BJ (cell line): ENCODE results near the gene DAB1. TPM values are rescaled to one million over a fixed set of nuclear protein-coding genes. Genes with fewer than 3 reads are reported as not detected.

Experiments
- CTCF ChIA-PET: fragments of 350-600 bp; formaldehyde crosslinking; extraction: SDS; loops from one replicate; lab custom pipeline; 2021; ENCODE audit warnings: antibody characterized with exemption, inconsistent platforms; lab: Yijun Ruan, JAX
- POLR2A ChIA-PET: fragments of 300-600 bp; sonication (Branson Sonifier 250); formaldehyde crosslinking; extraction: SDS; loops from one replicate; lab custom pipeline; 2021; ENCODE audit warnings: antibody characterized with exemption; lab: Charles Lee
- DNase-seq: peaks from one replicate; pipeline ENCODE4 v3.0.0-alpha.2; 2011; ENCODE audit warnings: low read depth
- H3K27me3 ChIP-seq: 2 replicates; pipeline ENCODE4 v1.6.0; 2011; ENCODE audit warnings: low read length; ENCODE audit not compliant: control insufficient read depth, insufficient read depth
- H3K36me3 ChIP-seq: 2 replicates; pipeline ENCODE4 v1.5.1; 2011; ENCODE audit warnings: low read length; ENCODE audit not compliant: control insufficient read depth, insufficient read depth
- H3K4me3 ChIP-seq: 2 replicates; pipeline ENCODE4 v1.5.1; 2011; ENCODE audit warnings: low read depth, mild to moderate bottlenecking, control low read depth, low read length
- CTCF ChIP-seq: IDR thresholded peaks from 2 replicates; pipeline ENCODE4 v1.5.1; 2011; ENCODE audit warnings: low read depth, mild to moderate bottlenecking, control low read depth, inconsistent platforms, low read length, moderate library complexity; ENCODE audit not compliant: insufficient read depth
- polyA plus RNA-seq: library from polyadenylated mRNA; depleted of rRNA; stranded (reverse); fragments of >200 nt; gene quantifications from 2 replicates; pipeline ENCODE4 v1.2.3, GENCODE V29; 2011

Gene DAB1
- polyA plus RNA-seq, 1 experiment, result 0.91 TPM

DNA sequence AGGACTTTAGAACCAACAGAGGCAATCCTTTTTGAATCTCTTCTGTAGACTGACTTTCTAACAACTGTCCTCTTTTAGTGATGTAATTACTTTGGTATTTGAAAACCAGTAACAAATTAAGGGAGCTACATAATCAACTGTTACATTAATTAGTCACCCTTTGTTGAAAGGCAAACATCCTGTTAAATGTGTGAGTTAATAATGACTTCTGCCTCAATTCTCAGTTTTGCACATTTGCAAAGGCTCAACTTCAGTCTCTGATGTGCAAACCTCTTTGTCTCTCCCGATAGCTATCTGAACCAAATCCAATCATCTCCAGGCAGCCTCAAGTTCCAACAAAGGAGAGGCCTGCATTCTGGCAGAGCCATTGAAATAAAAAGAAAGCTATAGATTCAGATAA, 322.7 kb downstream of the DAB1 start:
- H3K27me3 ChIP-seq, result no peaks in the 10 kb centered on the region
- DNase-seq, result no peak
- POLR2A ChIA-PET, result no interaction called here
- CTCF ChIA-PET, result interaction anchor here (2.0 kb wide), 1 partner anchor 8 kb away, joined by 5 read pairs; no protein-coding TSS in a partner anchor
- no peaks in the 10 kb centered on the region for H3K36me3 ChIP-seq
- no peak for TF ChIP-seq CTCF
- H3K4me3 ChIP-seq, result no peak overlapping the region

DNA sequence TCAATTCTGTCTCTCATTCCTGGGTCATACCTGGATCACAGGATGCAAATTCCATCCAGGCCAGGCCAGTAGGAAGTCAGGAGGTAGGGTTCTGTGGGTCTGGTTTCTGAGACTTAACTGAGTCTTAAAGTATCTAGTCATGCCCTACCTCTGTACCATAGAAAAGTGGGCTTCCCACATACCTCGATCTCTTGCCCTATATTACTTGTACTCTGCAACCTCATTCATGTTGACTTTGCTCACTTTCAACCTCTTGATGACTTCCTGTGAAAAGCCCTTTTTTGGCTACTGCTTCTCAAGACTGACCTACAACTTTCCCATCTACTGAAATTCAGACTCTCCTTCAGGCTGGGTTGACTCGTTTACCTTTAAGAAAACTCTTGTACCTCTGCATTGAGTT, 329.1 kb downstream of the DAB1 start:
- DNase-seq, result no peak
- Histone ChIP-seq H3K36me3 (no peaks in the 10 kb centered on the region), H3K27me3 (no peaks in the 10 kb centered on the region), H3K4me3 (no peak overlapping the region)
- TF ChIP-seq CTCF, result no peak
- CTCF ChIA-PET, result no interaction called here
- POLR2A ChIA-PET, result no interaction called here

GRCh38 chr1:57093122-57093521, 330.7 kb downstream of the DAB1 start:
- Histone ChIP-seq H3K27me3 (no peaks in the 10 kb centered on the region), H3K4me3 (no peak overlapping the region), H3K36me3 (no peaks in the 10 kb centered on the region)
- DNase-seq, result no peak
- POLR2A ChIA-PET, result no interaction called here
- no peak for TF ChIP-seq CTCF
- CTCF ChIA-PET, result interaction anchor here (0.6 to 1.1 kb wide), 3 partner anchors 9 to 168 kb away, joined by 3 to 5 read pairs (median 3); no protein-coding TSS in a partner anchor

DNA sequence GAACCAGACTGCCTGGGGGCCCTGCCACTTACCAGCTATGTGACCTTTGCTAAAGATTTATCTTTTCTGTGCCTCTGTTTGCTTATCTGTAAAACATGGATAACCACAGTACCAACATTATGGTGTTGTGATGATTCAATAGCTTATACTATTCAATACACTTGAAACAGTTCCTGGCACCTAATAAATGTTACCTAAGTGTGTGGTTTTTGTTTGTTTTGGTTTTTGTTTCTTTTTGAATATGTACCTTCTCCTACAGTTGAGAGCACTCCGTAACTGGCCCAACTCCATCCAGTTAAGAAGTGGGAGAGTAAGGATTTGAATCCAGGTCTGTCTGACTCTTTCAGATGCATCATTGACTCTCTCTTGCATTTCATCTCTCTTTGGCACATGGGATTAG, 332.2 kb downstream of the DAB1 start:
- ChIA-PET CTCF (no interaction called here), POLR2A (no interaction called here)
- H3K4me3 ChIP-seq, result no peak overlapping the region
- H3K36me3 ChIP-seq, result no peaks in the 10 kb centered on the region
- no peaks in the 10 kb centered on the region; the same call in 1 of the 2 replicates for H3K27me3 ChIP-seq
- no peak for DNase-seq
- no peak for TF ChIP-seq CTCF

DNA sequence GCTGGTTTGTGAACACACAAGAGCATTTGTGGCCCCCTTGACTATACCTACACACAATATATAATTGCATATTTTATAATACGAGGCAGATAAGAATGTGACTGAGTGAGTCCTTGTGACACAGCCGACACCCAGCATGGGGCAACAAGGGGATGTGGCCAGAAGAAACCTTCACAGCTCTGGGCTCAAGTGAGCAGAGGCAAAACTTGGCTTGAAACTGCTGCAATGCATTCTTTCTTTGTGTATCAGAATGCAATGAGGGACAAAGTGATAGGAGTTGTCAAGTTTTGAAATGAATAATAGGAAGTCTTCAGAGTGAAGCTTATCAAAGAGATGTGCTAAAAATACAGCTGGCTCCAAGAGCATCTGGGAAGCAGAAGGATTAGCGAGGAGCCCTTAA, 334.0 kb downstream of the DAB1 start:
- CTCF ChIA-PET, result no interaction called here
- no peaks in the 10 kb centered on the region for H3K36me3 ChIP-seq
- DNase-seq, result no peak

More for the DNA sequence above, 334.0 kb downstream of the DAB1 start:
- no peak for TF ChIP-seq CTCF
- Histone ChIP-seq H3K27me3 (no peaks in the 10 kb centered on the region; the same call in 1 of the 2 replicates), H3K4me3 (no peak overlapping the region)
- POLR2A ChIA-PET, result no interaction called here
